Measurements from ENCODE around the gene OR52K1.
"Not testable (repeated sequence)": the region's sequence is repeated elsewhere in the genome, so short reads cannot be mapped to it uniquely, and the experiment has no call there.

OR52K1 gene

DNA sequence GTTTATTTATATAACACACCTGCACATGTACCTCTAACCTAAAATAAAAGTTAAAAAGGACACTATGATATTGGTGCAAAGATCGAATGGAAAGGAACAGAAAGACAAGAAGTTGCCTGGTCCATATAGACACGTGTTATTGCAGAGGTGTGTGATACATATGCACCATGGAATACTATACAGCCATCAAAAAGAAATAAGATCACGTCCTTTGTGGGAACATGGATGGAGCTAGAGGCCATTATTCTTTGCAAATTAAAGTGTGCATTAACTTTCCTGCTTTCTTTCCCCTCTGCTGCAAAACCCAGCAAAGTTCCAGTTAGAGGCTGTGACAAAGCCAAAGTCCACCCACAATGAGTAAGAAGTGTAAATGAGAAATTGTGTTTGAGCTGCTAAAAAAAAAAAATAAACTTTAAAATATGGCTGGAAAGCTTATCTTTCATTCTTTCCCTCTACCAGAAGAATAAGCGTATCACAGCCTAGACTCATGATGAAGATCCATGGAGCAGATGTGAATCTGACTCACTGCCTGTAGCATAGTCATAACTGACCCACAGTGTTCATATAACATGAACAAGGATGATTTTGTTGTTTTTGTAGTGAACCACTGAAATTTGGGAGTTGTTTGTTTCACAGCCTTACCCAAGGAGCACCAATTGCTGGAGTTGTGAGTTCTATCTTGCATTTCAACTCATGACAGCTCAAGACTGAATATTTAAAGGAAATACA lies 9.6 kb downstream of the OR52K1 start:
- DNase-seq: no peak

GRCh38 chr11:4493480-4493818 lies 11.0 kb downstream of the OR52K1 start:
- no peak for DNase-seq

DNA sequence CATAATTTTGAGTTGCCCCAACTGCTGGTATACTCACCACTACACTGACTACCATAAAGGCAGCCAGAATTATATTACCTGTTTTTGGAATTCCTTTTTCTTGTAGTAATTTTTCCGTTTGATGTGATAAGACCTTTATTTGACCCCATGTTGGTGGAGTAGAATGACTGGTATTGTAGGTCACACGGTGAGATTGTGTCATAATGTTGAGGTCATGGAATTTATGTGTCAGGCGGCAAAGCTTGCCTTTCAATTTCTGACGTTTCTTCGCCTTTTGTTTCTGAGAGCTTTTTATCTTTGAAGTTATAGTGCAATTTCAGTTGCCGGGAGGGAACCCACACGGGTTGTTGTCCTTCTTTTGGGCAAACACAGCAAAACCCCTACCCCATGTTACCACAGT lies 13.0 kb downstream of the OR52K1 start:
- no peak for DNase-seq

GRCh38 chr11:4495986-4496385 lies 13.5 kb downstream of the OR52K1 start:
- no peak for DNase-seq

DNA sequence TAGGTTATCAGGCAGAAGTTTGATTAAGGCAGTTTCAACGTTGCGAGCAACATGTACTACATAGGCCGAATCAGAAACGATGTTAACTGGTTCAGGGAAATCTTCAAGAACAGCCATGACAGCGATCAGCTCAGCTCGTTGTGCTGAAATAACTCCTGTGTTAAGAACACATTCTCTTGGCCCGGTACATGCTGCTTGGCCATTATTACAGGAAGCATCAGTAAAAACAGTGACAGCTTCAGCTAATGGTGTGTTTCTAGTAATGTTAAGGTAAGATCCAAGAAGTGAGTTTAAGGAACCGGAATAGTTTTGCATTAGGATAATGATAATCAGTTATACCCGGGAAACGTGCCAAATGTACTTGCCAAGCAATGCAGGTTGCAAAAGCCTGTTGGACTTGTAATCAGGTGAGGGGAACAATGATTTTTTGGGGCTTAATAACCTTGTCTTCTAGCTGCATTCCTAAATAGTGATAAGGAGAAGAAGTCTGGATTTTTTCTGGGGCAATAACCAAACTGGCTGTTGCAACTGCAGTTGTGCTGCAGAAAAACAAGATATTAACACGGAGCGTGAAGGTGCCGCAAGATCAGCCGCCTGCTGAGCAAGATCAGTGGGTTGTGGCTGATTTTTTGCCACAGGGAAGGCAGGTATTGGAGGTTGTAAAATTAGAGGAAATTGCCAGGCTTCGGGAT lies 14.3 kb downstream of the OR52K1 start:
- DNase-seq: no peak

DNA sequence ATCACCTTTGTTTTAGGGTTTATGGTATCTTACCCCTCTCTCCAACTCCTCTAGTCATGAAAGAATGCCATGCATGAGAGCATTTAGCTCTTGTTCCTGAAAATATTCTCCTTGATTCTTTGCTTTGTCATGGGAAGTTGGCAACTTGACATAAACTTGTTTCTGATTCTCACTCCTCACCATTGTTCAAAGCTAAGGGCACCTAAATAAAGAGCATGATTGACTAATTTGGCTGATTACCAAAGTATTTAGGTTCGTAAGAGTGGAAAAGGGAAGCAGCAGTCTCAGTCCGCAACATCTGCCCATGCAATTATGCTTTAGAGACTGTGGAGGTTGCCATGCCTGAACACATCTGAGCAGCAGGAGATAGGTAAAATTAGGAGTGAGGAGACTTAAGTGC lies 26.4 kb downstream of the OR52K1 start:
- DNase-seq: no peak

DNA sequence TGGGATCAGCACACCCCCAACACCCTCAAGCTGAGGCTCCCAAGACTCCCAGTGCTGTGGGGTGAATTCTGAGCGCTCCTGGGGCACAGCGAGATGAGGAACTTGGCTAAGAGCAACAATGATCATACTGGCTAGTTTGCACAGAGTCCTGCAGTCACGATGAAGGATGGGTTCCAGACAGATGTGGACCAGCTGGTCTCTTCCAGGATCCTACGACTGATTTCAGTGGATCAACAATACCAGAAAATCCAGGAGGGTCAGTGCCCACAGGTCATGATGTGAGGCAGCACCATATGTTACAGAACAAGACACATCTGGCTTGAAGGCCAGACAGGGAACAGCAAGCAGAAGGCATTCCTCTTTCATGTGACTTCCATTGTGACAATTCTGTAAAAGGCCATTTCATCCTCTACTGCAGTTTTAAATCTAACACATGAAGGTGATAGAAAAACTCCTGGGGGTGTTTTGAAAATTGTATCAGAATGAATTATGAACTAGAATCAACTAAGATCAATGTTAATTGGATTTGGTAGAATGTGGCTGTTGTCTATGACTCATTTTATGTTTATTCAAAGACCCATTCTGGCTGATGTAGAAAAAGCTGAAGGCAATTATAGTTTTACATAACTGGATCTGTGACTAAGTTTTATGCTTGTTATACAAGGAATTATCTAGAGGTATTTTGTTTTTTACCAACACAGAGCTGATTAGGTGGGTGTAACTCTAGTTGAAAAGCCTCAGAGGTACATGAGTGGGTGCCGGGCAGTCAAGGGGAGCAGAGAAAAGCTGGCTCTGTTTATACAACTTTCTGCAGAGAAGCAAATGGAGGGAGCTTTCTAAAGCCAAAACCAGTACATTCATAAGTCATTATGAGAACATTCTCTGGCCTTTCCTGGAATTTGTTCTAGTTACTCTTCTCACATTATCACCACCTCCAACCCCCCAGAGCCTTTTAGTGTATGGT lies 29.1 kb downstream of the OR52K1 start:
- DNase-seq: no peak

GRCh38 chr11:4514196-4514595 lies 31.8 kb downstream of the OR52K1 start:
- DNase-seq: no peak

GRCh38 chr11:4522339-4522738 lies 39.9 kb downstream of the OR52K1 start:
- DNase-seq: no peak

DNA sequence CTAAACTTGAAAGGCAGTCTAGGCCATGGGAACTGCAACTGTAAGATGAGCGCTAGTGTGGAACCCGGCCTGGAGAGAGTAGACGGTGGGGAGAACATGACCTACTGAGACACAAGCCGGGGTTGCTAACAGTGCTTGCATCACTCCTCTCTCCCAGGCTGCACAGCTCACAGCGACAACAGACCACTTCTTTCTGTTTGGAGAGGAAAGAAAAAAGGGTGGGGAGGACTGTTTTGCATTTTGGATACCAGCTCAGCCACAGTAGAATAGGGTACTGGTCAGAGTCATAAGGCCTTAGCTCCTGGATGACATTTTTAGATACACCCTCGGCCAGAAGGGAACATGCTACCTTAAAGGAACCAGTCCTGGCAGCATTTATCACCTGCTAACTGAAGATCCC lies 40.3 kb downstream of the OR52K1 start:
- DNase-seq: no peak

GRCh38 chr11:4523666-4524065 lies 41.2 kb downstream of the OR52K1 start:
- no peak for DNase-seq

DNA sequence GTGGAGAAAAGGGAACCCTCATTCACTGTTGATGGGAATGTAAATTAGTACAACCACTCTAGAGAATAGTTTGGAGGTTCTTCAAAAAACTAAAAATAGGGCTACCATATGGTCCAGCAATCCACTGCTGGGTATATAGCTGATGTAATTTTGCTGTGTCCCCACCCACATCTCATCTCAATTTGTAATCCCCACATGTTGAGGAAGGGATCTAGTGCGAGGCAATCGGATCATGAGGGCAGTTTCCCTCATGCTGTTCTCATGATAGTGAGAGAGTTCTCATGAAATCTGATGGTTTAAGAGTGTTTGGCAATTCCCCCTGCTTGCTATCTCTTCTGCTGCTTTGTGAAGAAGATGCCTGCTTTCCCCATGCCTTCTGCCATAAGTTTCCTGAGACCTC lies 45.5 kb downstream of the OR52K1 start:
- no peak for DNase-seq

DNA sequence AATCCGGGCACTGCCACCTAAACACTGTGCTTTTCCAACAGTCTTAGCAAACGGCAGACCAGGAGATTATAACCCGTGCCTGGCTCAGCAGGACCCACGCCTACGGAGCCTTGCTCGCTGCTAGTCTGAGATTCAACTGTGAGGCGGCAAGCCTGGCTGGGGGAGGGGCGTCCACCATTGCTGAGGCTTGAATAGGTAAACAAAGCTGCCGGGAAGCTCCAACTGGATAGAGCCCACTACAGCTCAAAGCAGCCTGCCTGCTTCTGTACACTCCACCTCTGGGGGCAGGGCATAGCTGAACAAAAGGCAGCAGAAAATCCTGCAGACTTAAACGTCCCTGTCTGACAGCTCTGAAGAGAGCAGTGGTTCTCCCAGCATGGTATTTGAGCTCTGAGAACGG lies 49.2 kb downstream of the OR52K1 start:
- DNase-seq: not testable (repeated sequence)

DNA sequence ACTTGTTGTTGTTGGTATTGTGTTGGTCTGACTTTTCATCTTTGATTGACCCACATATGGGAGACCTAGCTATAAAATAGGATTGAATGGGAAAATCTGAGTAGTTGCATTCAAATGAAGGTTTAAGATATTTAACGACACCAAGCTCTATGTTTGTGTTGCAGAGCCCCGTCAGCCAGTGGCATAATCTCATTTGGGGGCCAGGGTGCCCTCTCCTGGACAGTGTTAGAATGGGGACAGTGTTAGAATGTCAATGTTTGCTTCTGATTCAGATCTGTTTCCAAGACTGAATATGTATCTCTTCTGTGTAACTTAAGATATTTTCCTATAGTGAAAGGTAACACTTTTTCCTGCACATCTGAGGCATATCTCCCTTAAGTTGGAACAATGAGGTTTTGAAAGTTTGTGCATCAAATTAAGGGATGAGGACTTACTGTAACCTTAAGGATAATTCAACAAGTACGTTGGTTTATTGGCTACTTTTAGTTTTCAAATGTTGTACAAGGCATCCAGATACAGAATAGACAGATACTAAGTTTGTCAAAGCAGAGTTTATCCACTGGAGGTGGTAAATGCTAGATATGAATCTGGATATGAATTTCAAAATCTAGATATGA lies 57.3 kb downstream of the OR52K1 start:
- DNase-seq: peak; percentile 44

- DNase-seq: no peak
Observed at GRCh38 chr11:4541071-4541470, 58.6 kb downstream of the OR52K1 start.
